Measurements from ENCODE around the gene PPP2R1B. TPM values are rescaled to one million over a fixed set of nuclear protein-coding genes. Genes with fewer than 3 reads are reported as not detected.
"Not testable (repeated sequence)": the region's sequence is repeated elsewhere in the genome, so short reads cannot be mapped to it uniquely, and the experiment has no call there.

The PPP2R1B gene
- total and polyA plus RNA-seq, 8 donors = 26.4 to 31.5 (median 29.4) TPM

DNA sequence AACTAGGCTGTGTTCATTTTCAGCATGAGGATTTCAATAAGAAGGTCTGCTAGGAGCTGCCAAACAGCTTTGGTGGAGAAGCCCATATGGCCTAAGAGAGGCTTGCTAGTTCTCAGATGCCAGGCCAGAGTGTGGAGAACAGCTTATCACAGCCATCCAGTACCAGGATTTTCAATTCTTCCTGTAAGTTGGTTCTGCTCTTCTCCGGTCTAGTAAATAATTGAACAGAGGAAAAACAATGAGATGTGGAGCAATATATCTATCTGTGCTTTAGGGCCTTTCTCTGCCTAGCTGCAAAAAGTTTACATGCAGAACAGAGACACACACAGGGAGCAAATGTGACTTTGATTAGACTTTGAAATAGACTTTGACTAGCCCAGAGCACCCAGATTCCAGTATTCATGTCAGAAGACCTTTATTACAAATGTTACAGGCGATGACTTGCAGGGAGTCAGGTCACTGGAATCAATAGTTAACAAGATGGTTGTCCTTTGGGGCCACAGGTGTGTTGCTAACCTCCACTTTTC, 19.8 kb upstream of the PPP2R1B start:
- no peak for ATAC-seq
- Histone ChIP-seq H3K9me3 (no peaks in the 10 kb centered on the region), H3K4me3 (no peak overlapping the region), H3K4me1 (no peaks in the 10 kb centered on the region), H3K27me3 (no peaks in the 10 kb centered on the region), H3K36me3 (peaks cover 0 to 20% of the 10 kb centered on the region in 2 donors), H3K27ac (no peak overlapping the region)
- intact Hi-C loops (cut with DNase I) = no loop called here
- TF ChIP-seq, protein P1, sequence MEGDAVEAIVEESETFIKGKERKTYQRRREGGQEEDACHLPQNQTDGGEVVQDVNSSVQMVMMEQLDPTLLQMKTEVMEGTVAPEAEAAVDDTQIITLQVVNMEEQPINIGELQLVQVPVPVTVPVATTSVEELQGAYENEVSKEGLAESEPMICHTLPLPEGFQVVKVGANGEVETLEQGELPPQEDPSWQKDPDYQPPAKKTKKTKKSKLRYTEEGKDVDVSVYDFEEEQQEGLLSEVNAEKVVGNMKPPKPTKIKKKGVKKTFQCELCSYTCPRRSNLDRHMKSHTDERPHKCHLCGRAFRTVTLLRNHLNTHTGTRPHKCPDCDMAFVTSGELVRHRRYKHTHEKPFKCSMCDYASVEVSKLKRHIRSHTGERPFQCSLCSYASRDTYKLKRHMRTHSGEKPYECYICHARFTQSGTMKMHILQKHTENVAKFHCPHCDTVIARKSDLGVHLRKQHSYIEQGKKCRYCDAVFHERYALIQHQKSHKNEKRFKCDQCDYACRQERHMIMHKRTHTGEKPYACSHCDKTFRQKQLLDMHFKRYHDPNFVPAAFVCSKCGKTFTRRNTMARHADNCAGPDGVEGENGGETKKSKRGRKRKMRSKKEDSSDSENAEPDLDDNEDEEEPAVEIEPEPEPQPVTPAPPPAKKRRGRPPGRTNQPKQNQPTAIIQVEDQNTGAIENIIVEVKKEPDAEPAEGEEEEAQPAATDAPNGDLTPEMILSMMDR (IDR thresholded peaks at IDR 0.05) = no peak
- DNase-seq = no peak

DNA sequence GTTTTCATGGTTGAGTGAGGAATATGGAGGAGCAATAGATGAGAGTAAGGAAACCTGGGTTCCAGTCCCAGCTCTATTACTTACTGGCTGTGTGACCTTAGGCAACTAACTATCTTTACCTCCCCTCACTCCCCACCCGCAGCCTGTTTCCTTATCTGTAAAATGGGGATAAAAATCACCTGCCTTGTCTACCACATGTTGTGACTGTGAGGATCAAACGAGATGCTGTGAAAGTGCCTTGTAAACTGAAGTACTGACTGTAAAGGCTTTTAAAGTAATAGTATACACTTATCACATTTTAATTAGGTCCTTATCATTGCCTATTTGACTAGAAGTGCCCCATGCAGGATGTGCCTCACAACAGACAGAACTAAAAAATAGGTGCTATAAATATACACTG, 18.9 kb upstream of the PPP2R1B start:
- Histone ChIP-seq H3K4me1 (no peaks in the 10 kb centered on the region), H3K4me3 (no peak overlapping the region), H3K9me3 (no peaks in the 10 kb centered on the region), H3K36me3 (peaks cover 0 to 20% of the 10 kb centered on the region in 2 donors), H3K27ac (no peak overlapping the region), H3K27me3 (no peaks in the 10 kb centered on the region)
- TF ChIP-seq, protein P1 (IDR thresholded peaks at IDR 0.05) = no peak
- intact Hi-C loops (cut with DNase I) = no loop called here
- ATAC-seq (no peak), DNase-seq (no peak)

DNA sequence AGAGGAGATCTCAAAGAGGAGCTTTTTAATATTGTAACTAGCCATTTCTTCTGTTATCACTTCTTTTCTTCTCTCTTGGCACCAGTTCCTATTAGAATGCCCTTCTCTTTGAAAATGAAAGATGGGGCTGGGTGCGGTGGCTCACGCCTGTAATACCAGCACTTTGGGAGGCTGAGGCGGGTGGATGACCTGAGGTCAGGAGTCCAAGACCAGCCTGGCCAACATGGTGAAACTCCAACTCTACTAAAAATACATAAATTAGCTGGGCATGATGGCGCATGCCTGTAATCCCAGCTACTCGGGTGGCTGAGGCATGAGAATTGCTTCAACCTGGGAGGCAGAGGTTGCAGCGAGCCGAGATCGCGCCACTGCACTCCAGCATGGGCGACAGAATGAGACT, 18.1 kb upstream of the PPP2R1B start:
- H3K4me1 ChIP-seq; H3K27ac ChIP-seq; H3K4me3 ChIP-seq; H3K9me3 ChIP-seq; H3K27me3 ChIP-seq; intact Hi-C loops (cut with DNase I); ATAC-seq; DNase-seq: not testable (repeated sequence)
- peaks cover 0 to 20% of the 10 kb centered on the region in 2 donors for H3K36me3 ChIP-seq

DNA sequence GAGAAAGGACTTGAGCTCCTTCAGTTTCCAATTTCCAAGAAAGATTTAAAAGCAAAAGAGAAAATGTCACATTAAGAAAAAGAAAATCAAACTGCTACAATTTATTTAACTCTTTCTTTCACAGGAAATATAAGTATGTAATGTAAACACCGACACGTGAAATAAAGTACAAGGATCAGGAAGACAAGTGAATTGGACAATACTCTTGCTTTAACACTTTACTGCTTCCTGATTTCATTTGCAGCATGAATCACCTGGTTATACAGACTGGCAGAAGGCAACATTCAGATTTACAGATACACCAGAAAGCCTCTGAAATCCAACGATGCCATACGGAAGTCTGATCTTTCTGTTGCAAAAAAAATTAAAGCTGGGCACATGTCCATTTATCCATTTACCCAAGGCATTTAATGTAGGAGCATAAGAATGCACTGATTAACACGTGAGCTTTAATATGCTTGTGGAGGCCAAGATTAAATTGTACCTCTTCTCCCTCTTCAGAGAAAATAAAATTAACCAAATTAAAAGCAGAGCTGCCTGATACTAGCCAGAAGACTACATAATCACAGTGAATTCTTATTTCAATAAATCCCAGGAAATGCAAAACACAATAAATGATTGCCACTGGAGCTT, 16.0 kb upstream of the PPP2R1B start:
- no peaks in the 10 kb centered on the region for H3K4me1 ChIP-seq
- DNase-seq (no peak), ATAC-seq (no peak)
- H3K27ac ChIP-seq = no peak overlapping the region
- peaks cover 0 to 20% of the 10 kb centered on the region in 2 donors for H3K36me3 ChIP-seq
- H3K9me3 ChIP-seq = no peaks in the 10 kb centered on the region
- TF ChIP-seq, protein P1 (IDR thresholded peaks at IDR 0.05) = no peak
- intact Hi-C loops (cut with DNase I) = no loop called here
- H3K4me3 ChIP-seq = no peak overlapping the region
- H3K27me3 ChIP-seq = no peaks in the 10 kb centered on the region

DNA sequence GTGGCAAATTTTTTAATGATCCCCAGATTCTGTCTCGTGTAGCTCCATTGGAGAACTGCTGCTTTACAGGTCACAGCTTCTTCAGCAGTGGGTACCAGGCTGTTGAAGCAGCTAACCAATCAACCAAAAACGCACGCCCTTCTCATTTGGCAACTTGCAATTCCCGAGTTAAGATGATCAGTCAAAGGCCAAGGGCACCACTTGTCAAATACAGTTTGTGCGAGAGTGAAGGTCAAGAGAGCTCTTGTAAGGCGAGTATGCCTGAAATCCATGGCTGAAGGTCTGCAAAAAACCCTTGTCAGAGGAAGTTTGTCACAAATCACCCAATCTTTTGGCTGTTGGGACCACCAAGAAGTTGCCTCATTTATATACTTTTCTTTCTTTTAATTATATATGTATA, 12.9 kb upstream of the PPP2R1B start:
- no peak overlapping the region for H3K27ac ChIP-seq
- no peaks in the 10 kb centered on the region for H3K9me3 ChIP-seq
- no peaks in the 10 kb centered on the region for H3K27me3 ChIP-seq
- no peaks in the 10 kb centered on the region for H3K4me1 ChIP-seq
- intact Hi-C loops (cut with DNase I) = loop anchor here in 1 of 2 donors (5.0 to 10.0 kb wide), 2 partner anchors 56 to 177 kb away; partner anchors contain the start of gene SIK2
- H3K36me3 ChIP-seq = no peaks in the 10 kb centered on the region
- DNase-seq = no peak
- no peak overlapping the region for H3K4me3 ChIP-seq
- ATAC-seq = no peak
- TF ChIP-seq, protein P1 (IDR thresholded peaks at IDR 0.05) = no peak
